RCC 7860 (cell line): ENCODE measurements around the gene CASP3.
"Not testable (repeated sequence)": the region's sequence is repeated elsewhere in the genome, so short reads cannot be mapped to it uniquely, and the experiment has no call there.

Experiments used
- DNase-seq: peaks from one replicate; pipeline ENCODE4 v3.0.0-alpha.2; 2015; ENCODE audit warnings: low spot score
- FAIRE-seq: peaks from 2 replicates; lab custom pipeline; 2012; peaks lifted over from hg19 to GRCh38; lab: Jason Lieb, UNC

The CASP3 gene

DNA sequence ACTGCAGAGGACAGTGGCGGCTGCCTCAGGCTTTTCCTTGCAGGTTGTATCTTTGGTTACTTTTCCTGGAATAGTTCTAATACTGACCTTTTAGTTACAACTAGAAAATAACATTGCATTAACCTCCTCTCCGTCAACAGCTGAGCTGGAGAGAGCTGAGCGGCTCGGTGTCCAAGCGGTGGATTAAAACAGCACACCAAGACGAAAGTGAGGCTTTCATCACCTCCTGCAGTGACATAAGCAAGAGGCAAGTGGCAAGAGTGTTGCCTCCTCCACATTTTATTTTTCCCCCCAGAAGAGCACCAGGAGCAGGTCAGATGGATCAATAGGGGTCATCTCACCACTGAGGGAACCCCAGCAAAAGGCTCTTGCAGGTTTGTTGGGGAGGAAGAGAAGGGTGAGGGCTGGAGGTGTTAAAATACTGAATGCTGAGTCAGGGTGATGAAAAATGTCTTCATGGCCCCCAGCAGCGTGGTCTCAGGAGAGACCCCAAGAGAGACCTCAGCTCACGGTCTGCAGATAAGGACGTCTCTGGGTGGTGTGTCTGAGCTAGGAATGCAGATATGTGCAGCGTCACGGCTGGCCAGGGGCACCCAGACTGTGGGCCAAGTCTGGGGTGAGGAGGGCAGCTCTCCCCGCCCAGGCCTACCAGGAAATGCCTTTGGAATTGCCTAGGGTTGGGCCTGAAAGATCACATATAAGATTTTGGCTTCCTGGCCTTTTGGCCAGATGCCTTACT is 50.3 kb downstream of the CASP3 start:
- DNase-seq (no peak), FAIRE-seq (no peak)

DNA sequence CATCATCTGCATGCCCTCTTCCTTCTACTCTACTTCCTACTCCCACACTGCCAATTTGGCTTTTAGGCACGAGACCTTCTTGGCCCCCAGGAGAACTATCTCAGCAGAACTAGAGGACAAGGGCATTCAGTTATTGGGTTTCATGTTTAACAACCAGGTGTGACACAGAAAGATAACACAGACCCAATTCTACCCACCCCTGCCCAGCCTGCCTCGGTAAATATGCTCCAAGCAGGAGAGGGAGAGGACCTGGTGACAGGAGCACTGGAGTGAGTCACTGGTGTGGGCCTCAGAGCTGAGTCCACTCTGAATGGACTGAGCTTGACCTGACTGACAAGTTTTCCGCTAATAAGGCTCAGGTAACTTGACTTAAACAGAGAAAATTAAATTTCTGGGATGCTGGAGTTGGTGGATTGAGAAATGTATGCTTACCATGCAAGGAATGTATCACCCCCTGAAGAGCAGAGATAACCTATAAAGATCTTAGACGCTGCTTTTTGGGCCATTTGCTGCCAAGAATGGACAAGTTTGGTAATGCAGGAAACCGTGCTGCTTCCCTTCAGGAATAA is 52.5 kb downstream of the CASP3 start:
- no peak for FAIRE-seq
- DNase-seq: no peak

DNA sequence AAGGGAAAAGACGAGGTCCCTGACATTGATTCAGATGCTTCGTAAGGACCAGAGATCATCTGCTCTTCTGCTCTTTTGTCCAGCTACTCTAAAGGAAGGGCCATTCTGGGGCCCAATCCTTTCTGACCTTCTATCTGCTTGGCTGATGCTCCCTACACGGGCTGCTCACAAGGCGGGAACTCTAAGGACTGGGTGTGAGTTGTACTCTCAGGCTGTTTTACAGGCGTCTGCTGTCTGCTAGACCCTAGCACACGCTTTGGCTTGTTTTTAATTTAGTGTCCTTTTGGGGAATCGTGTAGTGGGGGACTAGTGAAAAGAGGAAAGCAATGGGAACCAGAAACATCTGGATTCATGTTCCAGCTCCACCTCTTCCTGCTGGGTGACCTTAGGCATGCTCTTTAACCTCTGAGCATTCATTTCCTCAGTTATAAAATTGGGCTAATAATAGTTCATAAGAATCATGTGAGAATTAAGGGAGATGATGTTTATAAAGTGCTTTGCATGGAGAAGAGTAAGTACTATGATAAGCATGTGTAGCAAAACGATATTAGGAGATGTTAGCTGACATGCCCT is 53.1 kb downstream of the CASP3 start:
- FAIRE-seq (no peak), DNase-seq (no peak)

DNA sequence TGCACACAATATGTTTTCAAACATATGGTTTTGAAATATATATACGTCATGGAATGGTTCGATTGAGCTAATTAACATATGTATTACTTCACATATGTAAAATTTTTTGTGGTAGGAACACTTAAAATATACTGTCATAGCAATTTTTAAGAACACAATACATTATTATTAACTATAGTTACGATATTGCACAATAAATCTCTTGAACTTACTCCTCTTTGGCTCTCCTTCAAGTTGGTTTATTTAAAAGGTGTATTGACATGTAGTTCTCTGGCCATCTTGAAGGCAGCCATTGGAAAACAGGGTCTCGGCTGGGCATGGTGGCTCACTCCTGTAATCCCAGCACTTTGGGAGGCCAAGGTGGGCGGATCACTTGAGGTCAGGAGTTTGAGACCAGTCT is 53.8 kb downstream of the CASP3 start:
- no peak for FAIRE-seq
- no peak for DNase-seq

DNA sequence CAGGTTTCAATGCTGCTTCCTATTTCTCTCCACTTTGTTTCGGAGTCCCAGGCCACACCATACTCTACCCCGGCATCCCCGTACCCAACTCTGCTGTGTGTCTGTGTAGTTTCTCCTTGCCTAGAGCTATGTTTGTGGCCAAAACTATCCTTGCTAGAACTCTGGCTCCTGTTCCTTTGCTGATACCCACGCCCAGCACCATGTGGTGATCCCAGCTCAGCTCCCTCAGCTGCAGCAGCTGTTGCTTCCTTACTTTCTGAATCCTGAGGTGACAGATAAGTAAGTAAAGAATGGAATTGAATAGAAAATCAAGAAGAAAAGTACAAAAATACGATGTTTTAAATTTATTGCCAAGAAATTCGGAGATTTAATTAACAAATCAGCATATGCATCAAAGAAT is 55.8 kb downstream of the CASP3 start:
- no peak for DNase-seq
- FAIRE-seq: no peak

DNA sequence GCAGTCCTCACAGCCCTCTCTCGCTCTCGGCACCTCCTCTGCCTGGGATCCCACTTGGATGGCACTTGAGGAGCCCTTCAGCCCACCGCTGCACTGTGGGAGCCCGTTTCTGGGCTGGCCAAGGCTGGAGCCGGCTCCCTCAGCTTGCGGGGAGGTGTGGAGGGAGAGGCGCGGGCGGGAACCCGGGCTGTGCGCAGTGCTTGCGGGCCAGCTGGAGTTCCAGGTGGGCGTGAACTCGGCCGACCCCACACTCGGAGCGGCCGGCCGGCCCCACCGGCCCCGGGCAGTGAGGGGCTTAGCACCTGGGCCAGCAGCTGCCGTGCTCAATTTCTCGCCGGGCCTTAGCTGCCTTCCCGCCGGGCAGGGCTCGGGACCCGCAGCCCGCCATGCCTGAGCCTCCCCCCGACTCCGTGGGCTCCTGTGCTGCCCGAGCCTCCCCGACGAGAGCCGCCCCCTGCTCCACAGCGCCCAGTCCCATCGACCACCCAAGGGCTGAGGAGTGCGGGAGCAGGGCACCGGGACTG is 57.4 kb downstream of the CASP3 start:
- not testable (repeated sequence) for DNase-seq, FAIRE-seq

DNA sequence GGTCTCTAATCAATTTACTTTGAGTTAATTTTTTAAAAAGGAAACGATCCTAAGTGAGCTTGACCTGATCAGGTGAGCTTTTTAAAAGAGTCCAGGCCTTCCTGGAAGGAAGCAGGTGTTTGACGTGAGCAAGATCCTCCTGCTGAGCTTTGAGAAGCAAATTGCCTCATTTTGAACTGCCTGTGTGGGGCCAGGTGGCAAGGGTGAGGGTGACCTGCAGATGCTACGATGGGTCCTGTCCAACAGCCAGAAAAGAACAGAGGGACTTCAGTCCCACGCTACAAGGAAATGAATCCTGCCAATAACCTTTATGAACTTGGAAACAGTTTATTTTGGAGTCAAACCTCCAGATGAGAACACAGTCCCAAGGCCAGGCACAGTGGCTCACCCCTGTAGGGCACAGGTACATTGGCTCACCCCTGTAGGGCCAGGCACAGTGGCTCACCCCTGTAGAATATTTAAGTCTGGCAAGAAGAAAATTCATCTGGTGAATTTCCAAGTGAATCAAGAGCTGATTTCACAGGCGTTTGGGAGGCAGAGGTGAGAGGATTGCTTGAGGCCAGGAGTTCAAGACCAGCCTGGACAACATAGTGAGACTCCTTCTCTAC is 58.1 kb downstream of the CASP3 start:
- DNase-seq: no peak
- FAIRE-seq: no peak

DNA sequence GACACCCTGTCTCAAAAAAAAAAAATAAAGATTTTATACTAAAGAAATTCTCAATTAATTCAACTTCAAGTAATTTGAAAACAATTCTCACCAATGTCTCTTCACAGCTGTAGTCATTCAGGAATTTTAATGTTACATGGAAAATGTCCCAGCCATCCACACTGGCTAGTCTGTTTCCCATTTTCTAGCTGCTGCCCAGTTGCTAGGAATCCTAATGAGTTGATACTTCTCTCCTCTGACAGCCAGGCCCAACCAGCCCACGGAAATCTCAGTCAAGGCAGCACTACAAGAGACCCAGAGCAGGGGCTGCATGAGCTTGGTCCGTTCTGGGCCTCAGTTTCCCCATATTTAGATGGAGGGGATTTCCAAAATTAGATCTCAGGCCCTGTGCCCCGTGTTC is 59.1 kb downstream of the CASP3 start:
- FAIRE-seq (no peak), DNase-seq (no peak)

DNA sequence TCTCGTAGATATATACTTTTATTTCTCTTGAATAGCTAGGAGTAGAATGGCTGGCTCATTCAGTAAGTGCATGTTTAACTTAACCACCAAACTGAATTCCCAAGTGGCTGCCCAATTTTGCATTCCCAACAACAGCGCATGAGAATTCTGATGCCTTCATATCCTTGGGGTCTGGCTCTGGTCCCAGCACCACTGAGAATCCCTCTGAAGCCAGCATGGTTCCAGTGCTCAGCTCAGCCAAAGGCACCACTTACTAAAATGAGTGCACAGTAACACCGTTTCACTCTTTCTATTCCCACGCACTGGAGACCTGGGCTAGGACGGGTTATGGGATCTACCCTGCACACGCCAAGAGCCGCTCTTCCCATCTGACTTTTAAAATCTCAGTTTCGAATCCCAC is 60.4 kb downstream of the CASP3 start:
- no peak for DNase-seq
- FAIRE-seq: no peak

DNA sequence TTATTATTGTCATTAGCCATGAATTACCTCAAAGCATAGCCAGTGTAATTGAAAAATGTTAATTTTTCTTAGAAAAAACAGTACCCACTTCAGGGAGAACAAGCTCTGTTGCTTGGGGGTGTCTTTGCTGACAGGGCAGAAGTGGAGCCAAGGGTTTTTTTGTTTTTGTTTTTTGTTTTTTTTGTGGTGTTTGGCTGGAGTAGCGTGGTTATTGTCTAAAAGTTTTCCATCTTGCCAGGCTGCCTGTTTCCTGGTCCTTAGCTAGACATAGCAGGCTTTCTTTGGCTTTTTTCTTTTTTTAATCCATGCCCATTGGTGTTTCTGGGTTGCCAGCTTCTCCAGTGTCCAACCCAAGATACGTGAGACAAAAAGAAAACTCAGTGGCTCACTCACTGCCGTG is 61.5 kb downstream of the CASP3 start:
- no peak for DNase-seq
- no peak for FAIRE-seq

DNA sequence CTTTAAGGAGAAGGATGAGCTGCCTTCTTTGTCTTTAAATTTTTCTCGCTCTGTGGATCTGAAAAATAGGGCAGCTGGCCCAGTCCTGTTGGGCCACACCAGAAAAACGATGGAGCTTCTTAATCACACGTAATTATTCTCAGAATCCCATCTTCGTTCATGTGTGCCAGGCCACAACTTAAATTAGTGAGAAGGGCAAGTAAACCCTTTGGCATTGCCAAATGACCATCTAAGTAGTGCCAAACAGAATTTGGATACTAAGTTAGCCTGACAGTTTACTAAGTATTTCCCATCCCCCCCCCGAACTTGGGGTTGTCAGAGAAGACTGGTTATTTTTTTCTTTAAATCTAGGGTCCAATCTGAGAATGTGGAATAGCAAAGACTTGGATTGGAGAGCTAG is 62.0 kb downstream of the CASP3 start:
- FAIRE-seq: no peak
- DNase-seq: no peak

DNA sequence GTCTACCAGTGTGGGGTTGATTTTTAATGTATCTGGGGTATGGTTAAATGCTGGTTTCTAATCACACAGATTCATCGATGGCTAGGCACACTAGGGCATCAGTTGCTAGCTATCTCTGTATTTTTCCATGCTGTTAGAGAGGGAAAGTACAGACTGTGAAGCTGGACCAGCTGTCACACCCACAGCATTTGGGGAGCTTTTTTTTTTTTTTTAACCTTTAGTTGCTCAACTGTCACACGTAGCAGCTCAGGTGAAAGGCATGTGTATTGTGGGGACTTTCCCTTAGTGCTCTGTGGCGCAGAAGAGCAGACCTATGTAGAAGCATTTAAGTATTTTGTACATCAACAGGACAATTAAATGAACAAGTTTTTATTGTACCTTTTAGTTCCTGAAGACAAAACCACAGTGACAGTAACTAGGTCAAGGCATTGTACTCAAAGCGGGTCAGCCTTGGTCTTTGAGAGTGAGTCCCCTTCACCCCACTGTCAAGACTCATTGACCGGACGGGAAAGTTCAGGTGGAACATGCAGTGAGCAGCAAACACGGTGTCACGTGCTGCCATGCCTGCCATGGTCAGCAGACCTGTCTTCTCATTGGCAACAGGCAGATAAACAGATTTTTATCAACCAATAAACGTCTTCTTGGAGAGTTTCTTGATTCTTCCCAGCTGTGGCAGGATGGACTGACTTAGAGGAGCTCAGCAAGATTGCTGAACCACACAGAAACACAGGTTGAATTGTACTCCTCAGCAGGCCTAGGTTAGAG is 65.3 kb downstream of the CASP3 start:
- FAIRE-seq: no peak

More for the DNA sequence above, 65.3 kb downstream of the CASP3 start:
- no peak for DNase-seq
